PC-3 (cell line): ENCODE data around the gene SETD1B. TPM values are rescaled to one million over a fixed set of nuclear protein-coding genes. Genes with fewer than 3 reads are reported as not detected.
A peak's percentile ranks its signal among the peaks of the same experiment; 100 is the strongest.

Source experiments
- ATAC-seq: fragments of 200-7000 bp; cut with Tn5 transposase; 2 replicates; pipeline ENCODE4 v1.9.1; 2020; ENCODE audit warnings: mild to moderate bottlenecking, moderate library complexity
- BruUV-seq: library from RNA; stranded (reverse); fragments of 400-500 nt; replicated peaks from 2 replicates; lab custom pipeline; 2021; lab: Mats Ljungman, UMichigan
- CTCF ChIA-PET: fragments of 300-600 bp; sonication (Branson Sonifier 250); formaldehyde crosslinking; loops from one replicate; lab custom pipeline; 2022; ENCODE audit warnings: antibody characterized with exemption; lab: Charles Lee
- POLR2A ChIA-PET: fragments of 300-600 bp; sonication (Branson Sonifier 250); formaldehyde crosslinking; loops from one replicate; lab custom pipeline; 2022; ENCODE audit warnings: antibody characterized with exemption; ENCODE audit not compliant: unreplicated experiment; lab: Charles Lee
- DNase-seq: peaks from one replicate; pipeline ENCODE4 v3.0.0-alpha.2; 2015
- H2AFZ ChIP-seq: fragments of 300-600 bp; sonication (generic); 2 replicates; pipeline ENCODE4 v1.6.0; 2016; ENCODE audit warnings: antibody characterized with exemption, low read length
- H3F3A ChIP-seq: fragments of 300-600 bp; sonication (generic); one replicate; pipeline ENCODE4 v1.6.0; 2017; ENCODE audit warnings: antibody characterized with exemption, low read length, control low read depth, mild to moderate bottlenecking; ENCODE audit not compliant: unreplicated experiment
- H3K27ac ChIP-seq: fragments of 300-600 bp; sonication (generic); 2 replicates; pipeline ENCODE4 v1.5.1; 2016; ENCODE audit warnings: mild to moderate bottlenecking, low read length
- H3K27me3 ChIP-seq: fragments of 300-600 bp; sonication (generic); 2 replicates; pipeline ENCODE4 v1.6.1; 2016; ENCODE audit warnings: low read length, mixed read lengths
- H3K36me3 ChIP-seq: fragments of 300-600 bp; sonication (generic); 2 replicates; pipeline ENCODE4 v1.6.1; 2016; ENCODE audit warnings: low read depth, mixed run types, low read length, mixed read lengths
- H3K4me1 ChIP-seq: fragments of 300-600 bp; sonication (generic); 2 replicates; pipeline ENCODE4 v1.5.1; 2016; ENCODE audit warnings: low read length; ENCODE audit not compliant: insufficient read depth
- H3K4me2 ChIP-seq: fragments of 300-600 bp; sonication (generic); 2 replicates; pipeline ENCODE4 v1.6.0; 2016; ENCODE audit warnings: low read length
- H3K4me3 ChIP-seq: fragments of 300-600 bp; sonication (generic); 2 replicates; pipeline ENCODE4 v1.5.1; 2016; ENCODE audit warnings: mild to moderate bottlenecking, low read length, mixed read lengths
- H3K79me2 ChIP-seq: fragments of 300-600 bp; sonication (generic); 2 replicates; pipeline ENCODE4 v1.6.1; 2017; ENCODE audit warnings: low read length, mixed read lengths
- H3K9ac ChIP-seq: fragments of 300-600 bp; sonication (generic); 2 replicates; pipeline ENCODE4 v1.6.0; 2016; ENCODE audit warnings: mild to moderate bottlenecking, low read length
- H3K9me2 ChIP-seq: fragments of 300-600 bp; sonication (generic); replicated peaks from 2 replicates; pipeline ENCODE4 v1.6.1; 2016; ENCODE audit warnings: mixed run types, low read length, mixed read lengths
- H3K9me3 ChIP-seq: fragments of 300-600 bp; sonication (generic); 2 replicates; pipeline ENCODE4 v1.6.1; 2016; ENCODE audit warnings: low read length, mixed read lengths
- H4K20me1 ChIP-seq: fragments of 300-600 bp; sonication (generic); 2 replicates; pipeline ENCODE4 v1.6.1; 2016; ENCODE audit warnings: low read length, mixed read lengths
- CTCF ChIP-seq: fragments of 300-600 bp; sonication (generic); conservative IDR thresholded peaks from 2 replicates; pipeline ENCODE4 v1.5.1; 2017; ENCODE audit warnings: antibody characterized with exemption, low read depth, mild to moderate bottlenecking, low read length
- EZH2 ChIP-seq: fragments of 300-600 bp; sonication (generic); IDR thresholded peaks from one replicate; pipeline ENCODE4 v1.6.1; 2017; ENCODE audit warnings: antibody characterized with exemption, mild to moderate bottlenecking, low read length; ENCODE audit not compliant: unreplicated experiment
- EZH2phosphoT487 ChIP-seq: fragments of 300-600 bp; sonication (generic); IDR thresholded peaks from 2 replicates; pipeline ENCODE4 v1.6.1; 2018; ENCODE audit warnings: mild to moderate bottlenecking, antibody characterized with exemption, low read length, borderline replicate concordance
- intact Hi-C: fragments of 100-400 bp; cut with micrococcal nuclease; formaldehyde crosslinking; loops from 2 replicates; pipeline ENCODE4 v1.9.0; 2023
- total RNA-seq: library from RNA; depleted of rRNA; stranded (reverse); fragments of >200 nt; gene quantifications from 2 replicates; pipeline ENCODE4 v1.2.3, GENCODE V29; 2014

Gene SETD1B
- total RNA-seq, 1 experiment from 2014 or later, result 7.5 TPM

GRCh38 chr12:121799842-121800693 lies 3.7 kb upstream of the SETD1B start:
- no peaks in the 10 kb centered on the region for H3F3A ChIP-seq
- H3K4me2 ChIP-seq, result peak overlapping the region; percentile 93
- ChIA-PET CTCF (no interaction called here), POLR2A (interaction anchor here (0.5 to 0.7 kb wide), 3 partner anchors 12 to 113 kb away, joined by 3 to 5 read pairs (median 4); no protein-coding TSS in a partner anchor)
- no peaks in the 10 kb centered on the region for H3K9me3 ChIP-seq
- H3K9ac ChIP-seq, result peak overlapping the region; percentile 99
- H3K4me3 ChIP-seq, result peak overlapping the region; percentile 67
- H3K9me2 ChIP-seq, result no peaks in the 10 kb centered on the region
- no peak overlapping the region for H2AFZ ChIP-seq
- no peaks in the 10 kb centered on the region for H3K36me3 ChIP-seq
- DNase-seq (peak; percentile 93), ATAC-seq (peak; percentile 19)
- peaks cover 73% of the 10 kb centered on the region for H3K79me2 ChIP-seq
- peak overlapping the region; percentile 99 for H3K27ac ChIP-seq
- no peaks in the 10 kb centered on the region for H4K20me1 ChIP-seq
- no TSS peak for BruUV-seq
- H3K4me1 ChIP-seq, result peaks cover 60% of the 10 kb centered on the region
- TF ChIP-seq CTCF, result no peak
- no peak for TF ChIP-seq EZH2phosphoT487
- no peak for TF ChIP-seq EZH2
- H3K27me3 ChIP-seq, result no peaks in the 10 kb centered on the region
- intact Hi-C loops, result loop anchor here (10.0 kb wide), 1 partner anchor 225 kb away; the partner anchor contains the start of gene BCL7A

GRCh38 chr12:121800694-121801594 lies 2.9 kb upstream of the SETD1B start:
- Histone ChIP-seq H3K27ac (peak overlapping the region; percentile 99), H3F3A (no peaks in the 10 kb centered on the region), H3K27me3 (no peaks in the 10 kb centered on the region), H3K9me2 (no peaks in the 10 kb centered on the region), H3K9ac (peak overlapping the region; percentile 99), H3K36me3 (no peaks in the 10 kb centered on the region), H3K79me2 (peaks cover 80% of the 10 kb centered on the region), H2AFZ (peak overlapping the region; percentile 20; the same call in 1 of the 2 replicates), H3K4me3 (peak overlapping the region; percentile 80), H3K4me2 (peak overlapping the region; percentile 93), H4K20me1 (no peaks in the 10 kb centered on the region), H3K4me1 (peaks cover 55% of the 10 kb centered on the region), H3K9me3 (no peaks in the 10 kb centered on the region)
- DNase-seq (peak; percentile 71), ATAC-seq (0 out of 2 replicates have a peak, but pooled peaks have one; percentile 0)
- ChIA-PET POLR2A (interaction anchor here (0.6 to 1.2 kb wide), 4 partner anchors 9 to 92 kb away, joined by 4 to 24 read pairs (median 4); no protein-coding TSS in a partner anchor), CTCF (interaction anchor here (1.1 kb wide), 1 partner anchor 11 kb away, joined by 5 read pairs; no protein-coding TSS in a partner anchor)
- TF ChIP-seq CTCF (no peak), EZH2phosphoT487 (no peak), EZH2 (no peak)
- intact Hi-C loops, result no loop called here
- TSS peak; percentile 40 for BruUV-seq
